HG03571 (cell line): ENCODE measurements around the gene NOX3.
"Not testable (repeated sequence)": the region's sequence is repeated elsewhere in the genome, so short reads cannot be mapped to it uniquely, and the experiment has no call there.

Experiments
- ATAC-seq: cut with Tn5 transposase; IDR thresholded peaks from one replicate; pipeline ENCODE4 v1.9.1; 2021; ENCODE audit not compliant: unreplicated experiment

Gene NOX3

GRCh38 chr6:155468543-155468942, 12.9 kb upstream of the NOX3 start:
- ATAC-seq = not testable (repeated sequence)

- ATAC-seq = no peak
Measured at GRCh38 chr6:155466539-155466938, 10.9 kb upstream of the NOX3 start.

GRCh38 chr6:155461556-155461955, 5.9 kb upstream of the NOX3 start:
- ATAC-seq = no peak

GRCh38 chr6:155454471-155454870, 1.2 kb downstream of the NOX3 start:
- no peak for ATAC-seq

GRCh38 chr6:155454008-155454407, 1.6 kb downstream of the NOX3 start:
- ATAC-seq = no peak

- ATAC-seq = no peak
Measured at GRCh38 chr6:155452576-155452975, 3.1 kb downstream of the NOX3 start.

GRCh38 chr6:155451530-155451929, 4.1 kb downstream of the NOX3 start:
- ATAC-seq = not testable (repeated sequence)

- no peak for ATAC-seq
Measured at GRCh38 chr6:155450240-155450581, 5.4 kb downstream of the NOX3 start.

GRCh38 chr6:155449450-155450239, 6.0 kb downstream of the NOX3 start:
- no peak for ATAC-seq

- ATAC-seq = no peak
Measured at GRCh38 chr6:155448668-155449449, 6.8 kb downstream of the NOX3 start.

- ATAC-seq = no peak
Measured at GRCh38 chr6:155447949-155448348, 7.7 kb downstream of the NOX3 start.

- ATAC-seq = no peak
Measured at GRCh38 chr6:155444952-155445903, 10.4 kb downstream of the NOX3 start.

- no peak for ATAC-seq
Measured at GRCh38 chr6:155444120-155444917, 11.3 kb downstream of the NOX3 start.

- ATAC-seq = no peak
Measured at GRCh38 chr6:155443168-155443567, 12.5 kb downstream of the NOX3 start.

GRCh38 chr6:155442562-155442961, 13.1 kb downstream of the NOX3 start:
- ATAC-seq = no peak

GRCh38 chr6:155441112-155441465, 14.6 kb downstream of the NOX3 start:
- ATAC-seq = no peak

GRCh38 chr6:155440398-155441111, 15.1 kb downstream of the NOX3 start:
- ATAC-seq = no peak

GRCh38 chr6:155439376-155439775, 16.3 kb downstream of the NOX3 start:
- no peak for ATAC-seq

GRCh38 chr6:155436981-155437749, 18.5 kb downstream of the NOX3 start:
- ATAC-seq = no peak
